Measurements from ENCODE around the gene SLC29A4. TPM values are rescaled to one million over a fixed set of nuclear protein-coding genes. Genes with fewer than 3 reads are reported as not detected.

Gene SLC29A4
- total RNA-seq, 2 donors from 2014 or later: 4.6 to 20.7 TPM

GRCh38 chr7:5345671-5346070, 62.9 kb downstream of the SLC29A4 start:
- Histone ChIP-seq H3K27me3 (no peaks in the 10 kb centered on the region), H3K27ac (no peak overlapping the region), H3K9me3 (no peaks in the 10 kb centered on the region), H3K4me3 (no peak overlapping the region), H3K4me1 (no peaks in the 10 kb centered on the region), H3K9ac (ENCODE audit: low read depth in 2 of 2, low read length in 2 of 2) (no peak overlapping the region), H3K36me3 (peaks cover 6% of the 10 kb centered on the region)
- intact Hi-C loops (cut with DNase I): no loop called here
- DNase-seq: no peak
- no peak for TF ChIP-seq CTCF (IDR thresholded peaks at IDR 0.05)

- Histone ChIP-seq H3K9ac (ENCODE audit: low read depth in 2 of 2, low read length in 2 of 2) (no peak overlapping the region), H3K4me1 (no peaks in the 10 kb centered on the region), H3K4me3 (no peak overlapping the region), H3K9me3 (no peaks in the 10 kb centered on the region), H3K36me3 (peaks cover 11% of the 10 kb centered on the region), H3K27me3 (no peaks in the 10 kb centered on the region), H3K27ac (no peak overlapping the region)
- DNase-seq: no peak
- intact Hi-C loops (cut with DNase I): no loop called here
- no peak for TF ChIP-seq CTCF (IDR thresholded peaks at IDR 0.05)
These were observed 65.6 kb downstream of the SLC29A4 start for GRCh38 chr7:5348134-5349004.

DNA sequence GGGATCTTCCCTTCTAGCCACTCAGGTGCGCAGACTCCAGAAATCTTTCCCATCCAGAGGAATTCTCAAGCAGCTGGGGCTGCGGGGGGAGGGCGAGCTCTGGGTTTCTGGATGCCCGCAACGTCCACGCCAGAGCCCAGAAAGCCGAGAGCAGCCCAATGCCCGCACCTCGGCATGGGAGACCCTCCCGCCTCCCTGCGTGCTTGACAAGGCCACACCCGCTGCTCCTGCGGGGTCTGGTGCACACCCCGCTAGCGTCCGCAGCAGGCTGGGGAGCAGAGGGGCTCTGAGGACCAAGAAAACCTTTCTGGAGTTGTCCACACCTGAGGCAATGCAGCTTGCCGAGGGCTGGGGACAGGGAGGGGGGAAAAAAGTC, 66.2 kb downstream of the SLC29A4 start:
- intact Hi-C loops (cut with DNase I): no loop called here

GRCh38 chr7:5349437-5350173, 66.9 kb downstream of the SLC29A4 start:
- no peak for DNase-seq
- Histone ChIP-seq H3K4me1 (peaks cover 4% of the 10 kb centered on the region), H3K9ac (ENCODE audit: low read depth in 2 of 2, low read length in 2 of 2) (no peak overlapping the region), H3K9me3 (no peaks in the 10 kb centered on the region), H3K27ac (no peak overlapping the region), H3K4me3 (no peak overlapping the region), H3K27me3 (no peaks in the 10 kb centered on the region), H3K36me3 (peaks cover 11% of the 10 kb centered on the region)
- no peak for TF ChIP-seq CTCF (IDR thresholded peaks at IDR 0.05)
- intact Hi-C loops (cut with DNase I): no loop called here

More for the DNA sequence above, 66.2 kb downstream of the SLC29A4 start:
- no peaks in the 10 kb centered on the region for H3K9me3 ChIP-seq
- no peaks in the 10 kb centered on the region for H3K27me3 ChIP-seq
- no peak overlapping the region for H3K4me3 ChIP-seq
- TF ChIP-seq CTCF (IDR thresholded peaks at IDR 0.05): no peak
- no peak overlapping the region for H3K9ac ChIP-seq (ENCODE audit: low read depth in 2 of 2, low read length in 2 of 2)
- H3K27ac ChIP-seq: no peak overlapping the region
- DNase-seq: no peak
- peaks cover 11% of the 10 kb centered on the region for H3K36me3 ChIP-seq
- peaks cover 4% of the 10 kb centered on the region for H3K4me1 ChIP-seq

- H3K4me1 ChIP-seq: peaks cover 6% of the 10 kb centered on the region
- no peaks in the 10 kb centered on the region for H3K9me3 ChIP-seq
- no peak overlapping the region for H3K27ac ChIP-seq
- H3K36me3 ChIP-seq: peaks cover 7% of the 10 kb centered on the region
- TF ChIP-seq CTCF (IDR thresholded peaks at IDR 0.05): no peak
- no peak overlapping the region for H3K9ac ChIP-seq (ENCODE audit: low read depth in 2 of 2, low read length in 2 of 2)
- no peak for DNase-seq
- no peak overlapping the region for H3K4me3 ChIP-seq
- no peaks in the 10 kb centered on the region for H3K27me3 ChIP-seq
- intact Hi-C loops (cut with DNase I): no loop called here
These were observed 67.4 kb downstream of the SLC29A4 start for GRCh38 chr7:5350174-5350463.
